Measurements from ENCODE around the gene GNG7.
A peak's percentile ranks its signal among the peaks of the same experiment; 100 is the strongest.

The GNG7 gene

GRCh38 chr19:2702170-2703076 is at the start of gene GNG7:
GNG7 (minus strand) TSS chr19:2702694; CDS start chr19:2520688, 182,006 bp downstream.
- peak; percentile 84 for DNase-seq

- no peak for DNase-seq
Observed at GRCh38 chr19:2751438-2751830, 48.9 kb upstream of the GNG7 start.

DNA sequence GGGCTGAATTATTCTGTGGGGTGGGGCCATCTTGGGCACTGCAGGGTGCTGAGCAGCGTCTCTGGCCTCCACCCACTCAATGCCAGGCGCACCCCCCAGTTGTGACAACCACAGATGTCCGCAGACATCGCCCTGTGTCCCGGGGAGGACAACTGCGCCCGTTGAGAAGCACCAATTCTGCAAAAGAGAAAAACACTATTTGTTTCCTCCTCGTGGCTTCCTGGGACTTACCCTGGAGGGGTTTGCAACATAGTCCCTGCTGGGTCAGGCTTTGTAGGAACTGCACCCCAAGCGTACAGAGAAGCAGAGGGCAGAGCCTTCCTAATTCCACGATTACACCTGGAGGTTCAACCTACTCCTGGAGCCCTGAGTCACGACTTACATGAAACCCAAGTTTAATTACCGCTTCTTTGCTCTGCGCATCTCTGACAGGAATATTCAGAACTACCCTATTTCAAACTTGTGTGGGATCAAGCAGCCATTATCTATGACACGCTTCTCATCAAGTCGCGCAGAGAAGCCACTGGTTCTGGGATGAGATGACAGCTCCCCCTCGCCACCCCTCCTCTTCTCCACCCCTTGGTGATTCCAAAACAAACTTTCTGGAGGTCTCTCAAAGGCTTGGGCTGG is 48.4 kb upstream of the GNG7 start:
- DNase-seq: no peak

DNA sequence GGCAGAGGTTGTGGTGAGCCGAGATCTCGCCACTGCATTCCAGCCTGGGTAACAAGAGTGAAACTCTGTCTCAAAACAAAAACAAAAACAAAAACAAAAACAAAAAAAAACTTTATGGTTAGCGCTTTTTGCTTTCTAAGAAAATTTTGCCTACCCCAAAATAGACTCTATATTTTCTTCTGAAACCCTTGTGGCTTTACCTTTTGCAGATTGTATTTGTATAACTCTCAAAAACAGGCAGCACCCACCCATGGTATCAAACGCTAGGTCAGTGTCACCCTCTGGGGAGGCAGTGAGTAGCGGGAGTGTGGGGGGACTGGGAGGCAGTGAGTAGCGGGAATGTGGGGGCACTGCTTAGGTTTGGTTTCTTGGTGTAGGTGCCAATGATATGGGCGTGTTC is 44.9 kb upstream of the GNG7 start:
- no peak for DNase-seq

DNA sequence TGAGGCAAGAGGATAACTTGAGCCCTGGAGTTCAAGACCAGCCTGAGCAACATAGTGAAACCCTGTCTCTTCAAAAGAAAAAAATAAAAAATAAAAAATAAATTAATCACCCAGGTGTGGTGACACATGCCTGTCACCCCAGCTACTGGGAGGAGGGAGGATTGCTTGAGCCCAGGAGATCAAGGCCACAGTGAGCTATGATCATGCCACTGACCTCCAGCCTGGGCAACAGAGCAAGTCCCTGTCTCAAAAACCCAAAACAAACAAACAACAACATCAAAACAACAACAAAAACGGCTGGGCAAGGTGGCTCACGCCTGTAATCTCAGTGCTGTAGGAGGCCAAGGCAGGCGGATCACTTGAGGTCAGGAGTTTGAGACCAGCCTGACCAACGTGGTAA is 41.6 kb upstream of the GNG7 start:
- DNase-seq: no peak

DNA sequence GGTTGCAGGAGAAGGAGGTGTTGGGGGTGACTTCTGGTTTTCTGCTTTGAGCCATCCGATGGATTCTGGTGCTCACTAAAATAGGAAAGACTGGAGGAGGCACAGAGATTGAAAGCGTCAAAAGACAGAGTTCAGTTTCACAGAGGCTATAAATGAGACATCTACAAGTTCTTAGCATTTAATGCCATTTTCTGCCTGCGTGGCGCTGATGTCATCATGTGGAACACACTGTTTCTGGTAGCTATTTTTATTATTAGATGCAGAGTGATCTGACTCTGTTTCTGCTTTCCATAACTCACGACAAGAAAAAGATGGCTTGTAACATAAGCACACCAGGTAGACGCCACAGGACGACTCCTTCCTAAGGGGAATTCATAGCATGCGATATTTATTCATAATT is 40.6 kb upstream of the GNG7 start:
- no peak for DNase-seq

DNA sequence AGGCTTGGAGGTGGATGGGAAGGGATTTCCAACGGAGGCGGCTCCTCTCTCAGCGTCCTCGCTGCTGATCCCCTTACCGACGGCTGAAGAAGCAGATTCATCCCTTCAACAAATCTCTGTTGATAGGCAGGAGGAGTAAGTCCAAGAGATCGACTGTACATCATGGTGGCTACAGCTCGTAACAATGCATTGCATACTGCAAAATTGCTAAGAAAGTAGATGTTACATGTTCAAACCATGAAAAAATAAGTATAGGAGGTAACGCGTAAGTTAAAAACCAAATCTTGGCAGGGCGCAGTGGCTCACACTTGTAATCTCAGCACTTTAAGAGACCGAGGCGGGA is 37.8 kb upstream of the GNG7 start:
- DNase-seq: no peak

DNA sequence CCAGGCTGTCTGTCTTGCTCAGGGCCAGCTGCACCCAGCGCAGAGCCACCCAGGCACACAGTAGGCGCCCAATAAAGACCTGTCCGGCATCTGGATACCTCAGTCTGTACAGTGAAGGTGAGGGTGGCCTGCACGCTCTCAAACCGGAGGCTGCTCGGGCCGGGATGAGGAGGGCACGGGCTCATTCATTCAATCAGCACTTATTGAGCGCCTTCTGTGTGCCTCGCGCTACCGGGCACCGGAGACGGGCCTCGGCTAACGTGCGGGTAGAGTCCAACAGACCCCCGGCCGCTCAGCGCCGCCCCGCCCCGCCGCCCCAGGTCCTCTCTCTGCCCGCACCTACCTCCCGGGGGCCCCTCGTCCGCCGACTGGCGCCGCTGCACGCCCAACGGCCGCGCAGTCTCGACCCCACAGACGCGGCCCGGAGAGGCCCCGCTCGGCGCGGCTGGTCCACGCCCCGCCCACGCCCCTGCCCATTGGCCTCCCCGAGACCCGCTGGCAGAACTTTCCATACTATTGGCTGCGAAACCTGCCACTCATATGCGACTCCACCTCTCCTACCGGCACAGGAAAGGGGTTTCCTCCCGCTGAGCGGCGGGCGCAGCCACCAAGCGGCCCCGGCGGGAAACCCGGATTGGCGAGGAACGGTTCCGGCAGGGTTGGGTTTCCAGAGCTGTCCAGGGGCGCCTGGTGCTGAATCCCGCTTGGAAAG is 37.3 kb upstream of the GNG7 start, which contains the start of gene SLC39A3:
Gene SLC39A3 (minus strand): TSS at position 416 of the 712 bp plus-strand sequence. CDS start 2,760 bp downstream, outside the sequence.
- peak; percentile 94 for DNase-seq

GRCh38 chr19:2736550-2737190 is 34.2 kb upstream of the GNG7 start:
- no peak for DNase-seq

DNA sequence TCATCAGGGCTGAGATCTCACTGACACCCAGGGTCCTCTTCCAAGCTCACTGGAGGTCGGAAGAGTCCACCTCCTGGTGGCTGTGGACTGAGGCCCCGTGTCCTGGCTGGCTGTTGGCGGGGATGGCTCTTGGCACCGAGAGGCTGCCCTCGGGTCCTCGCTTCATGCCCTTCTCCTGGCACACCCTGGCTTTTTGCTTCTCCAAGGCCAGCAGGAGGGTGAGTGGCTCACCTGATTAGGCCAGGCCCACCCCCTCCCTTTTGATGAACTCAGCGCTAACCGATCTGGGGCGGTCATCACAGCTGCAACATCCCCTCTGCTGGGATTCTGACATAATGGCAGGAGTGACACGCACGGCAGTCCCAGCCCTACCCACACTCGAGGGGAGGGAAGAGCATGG is 32.9 kb upstream of the GNG7 start:
- no peak for DNase-seq

- no peak for DNase-seq
Observed at GRCh38 chr19:2734589-2735288, 32.2 kb upstream of the GNG7 start.

- no peak for DNase-seq
Observed at GRCh38 chr19:2733930-2734588, 31.6 kb upstream of the GNG7 start.

GRCh38 chr19:2732883-2733282 is 30.4 kb upstream of the GNG7 start:
- no peak for DNase-seq

- no peak for DNase-seq
Observed at GRCh38 chr19:2732157-2732725, 29.7 kb upstream of the GNG7 start.

DNA sequence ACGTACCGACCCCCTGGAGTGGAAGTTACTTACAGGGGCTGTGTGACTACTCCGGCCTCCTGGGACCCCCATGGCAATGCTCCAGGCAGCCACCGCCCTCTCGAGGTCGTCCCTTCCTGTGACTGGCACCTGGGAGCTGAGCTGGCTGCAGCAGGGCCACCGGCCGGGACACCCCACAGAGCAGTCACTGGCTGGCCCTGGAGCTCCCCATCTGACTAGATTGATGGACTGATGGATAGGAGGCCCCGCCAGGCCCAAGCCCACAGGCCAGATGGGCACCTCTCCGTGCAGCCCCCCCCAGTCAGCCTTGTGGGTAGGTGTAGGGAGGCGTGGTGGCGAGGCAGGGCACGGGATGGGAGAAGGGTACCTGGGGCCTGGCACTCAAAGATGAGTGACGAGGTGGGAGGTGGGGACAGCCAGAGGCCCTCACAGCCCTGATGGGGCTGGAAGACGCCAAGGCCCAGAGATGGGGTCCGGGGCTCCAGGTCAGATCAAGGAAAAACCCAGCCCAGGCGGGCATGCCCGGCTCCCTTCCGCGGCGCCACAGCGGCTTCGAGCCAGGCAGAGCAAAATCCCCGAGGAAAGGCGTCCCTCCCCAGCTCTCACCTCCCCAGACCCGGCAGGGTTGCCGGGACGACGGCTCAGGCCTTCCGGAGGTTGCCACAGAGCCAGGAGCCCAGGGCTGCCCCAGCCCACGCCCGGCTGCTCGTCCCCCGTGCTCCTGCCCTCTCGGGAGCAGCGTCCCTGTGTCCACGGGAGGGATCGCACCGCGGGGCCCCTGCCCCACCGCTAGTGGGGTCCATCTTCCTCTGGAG is 28.9 kb upstream of the GNG7 start:
- DNase-seq: no peak

DNA sequence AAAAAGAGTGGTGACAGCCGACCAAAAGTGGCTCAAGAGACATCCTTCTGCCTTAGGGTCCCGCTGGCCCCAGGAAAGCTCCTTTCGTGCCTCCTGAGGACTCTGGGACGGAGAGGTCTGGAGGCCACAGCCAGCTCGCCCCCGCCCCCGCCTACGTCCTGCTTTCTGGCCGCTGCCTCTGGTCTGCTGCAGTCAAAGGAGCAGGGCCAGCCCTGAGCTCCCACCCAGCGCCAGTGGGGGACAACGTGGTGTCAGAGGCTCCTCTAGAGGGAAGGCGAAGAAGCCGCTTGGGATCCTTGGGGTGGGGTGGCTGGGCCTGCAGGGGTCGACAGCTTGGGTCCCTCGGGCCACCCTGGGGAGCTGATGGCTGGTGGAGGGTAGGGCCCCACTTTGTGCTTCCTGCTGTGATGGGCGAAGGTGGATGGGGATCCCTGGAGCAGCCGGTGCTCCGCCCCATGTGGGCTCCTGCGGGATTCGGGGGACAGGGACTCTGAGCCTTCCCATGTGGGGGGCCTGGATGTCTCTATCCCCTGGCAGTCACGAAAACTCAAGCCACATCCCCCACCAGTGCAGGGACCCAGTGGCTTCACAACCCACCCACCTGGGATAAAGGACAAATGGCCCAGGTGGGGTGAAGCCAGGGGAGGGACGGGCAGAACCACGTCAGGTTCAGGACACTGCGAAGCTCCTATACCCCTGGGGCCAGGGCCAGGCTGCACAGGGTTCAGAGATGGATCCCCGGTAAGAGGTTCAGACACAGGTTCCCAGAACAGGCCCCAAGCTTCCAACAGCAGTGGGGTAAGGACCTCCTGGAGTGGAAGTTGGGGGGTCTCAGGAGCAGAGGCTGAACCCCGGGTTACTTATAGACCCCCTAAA is 27.7 kb upstream of the GNG7 start:
- DNase-seq: no peak

- no peak for DNase-seq
Observed at GRCh38 chr19:2728783-2729387, 26.4 kb upstream of the GNG7 start.

GRCh38 chr19:2727640-2727944 is 25.1 kb upstream of the GNG7 start:
- no peak for DNase-seq

- DNase-seq: no peak
Observed at GRCh38 chr19:2726904-2727639, 24.6 kb upstream of the GNG7 start.

Measured in NCI-H1436 (cell line).